HG03064 (cell line): ENCODE data around the gene GSN.

Source experiments
- ATAC-seq: cut with Tn5 transposase; IDR thresholded peaks from one replicate; pipeline ENCODE4 v1.9.1; 2021; ENCODE audit warnings: low read depth; ENCODE audit not compliant: unreplicated experiment

The GSN gene

DNA sequence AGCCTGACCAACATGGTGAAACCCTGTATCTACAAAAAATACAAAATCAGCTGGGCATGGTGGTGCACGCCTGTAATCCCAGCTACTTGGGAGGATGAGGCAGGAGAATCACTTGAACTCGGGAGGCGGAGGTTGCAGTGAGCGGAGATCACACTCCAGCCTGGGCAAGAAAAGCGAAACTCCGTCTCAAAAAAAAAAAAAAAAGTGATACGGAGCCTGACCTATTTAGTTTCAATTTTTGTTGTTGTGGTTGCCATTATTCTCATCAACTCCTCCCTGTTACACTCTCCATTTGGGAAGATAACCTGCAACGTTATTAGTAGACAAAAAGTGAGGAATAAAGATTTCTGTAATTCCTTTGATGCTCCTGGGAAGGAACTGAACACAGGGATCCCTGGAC, 100.8 kb downstream of the GSN start:
- ATAC-seq, result no peak

DNA sequence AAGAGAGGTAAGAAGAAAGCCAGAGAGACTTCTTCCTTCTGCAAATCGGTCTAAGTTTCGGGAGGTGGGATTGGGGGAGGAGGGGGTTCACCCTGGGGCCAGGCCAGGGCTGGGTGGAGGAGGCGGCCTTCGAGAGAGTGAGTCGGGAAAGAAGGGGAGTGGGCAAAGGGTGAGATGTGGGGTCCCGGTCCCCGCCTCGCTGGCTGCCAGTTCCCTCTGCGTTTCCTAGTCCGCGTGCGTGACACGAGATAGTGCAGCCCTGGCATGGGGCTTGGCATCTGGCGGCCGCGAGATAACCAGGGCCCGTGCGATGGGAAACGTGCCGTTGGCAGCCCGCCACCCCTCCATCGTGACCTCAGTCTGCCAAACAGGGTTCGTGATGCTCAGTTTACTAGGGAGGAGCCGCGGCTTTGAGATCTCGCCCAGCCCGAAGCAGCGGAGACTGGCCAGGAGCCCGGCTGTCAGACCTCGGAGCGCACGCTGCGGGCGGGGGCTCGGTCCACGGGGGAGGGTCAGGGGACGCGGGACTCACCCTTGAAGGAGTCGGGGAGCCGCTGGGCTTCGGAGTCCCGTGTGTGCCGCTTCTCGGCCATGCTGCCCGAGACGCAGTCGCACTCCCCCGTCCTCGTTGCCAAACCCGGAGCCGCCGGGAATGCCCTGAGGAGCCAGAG, 101.8 kb downstream of the GSN start, which contains the start of gene STOM:
Gene STOM (minus strand): TSS at position 656 of the 671 bp plus-strand sequence. CDS start 63 bp downstream, at position 593.
- ATAC-seq, result peak; percentile 49

DNA sequence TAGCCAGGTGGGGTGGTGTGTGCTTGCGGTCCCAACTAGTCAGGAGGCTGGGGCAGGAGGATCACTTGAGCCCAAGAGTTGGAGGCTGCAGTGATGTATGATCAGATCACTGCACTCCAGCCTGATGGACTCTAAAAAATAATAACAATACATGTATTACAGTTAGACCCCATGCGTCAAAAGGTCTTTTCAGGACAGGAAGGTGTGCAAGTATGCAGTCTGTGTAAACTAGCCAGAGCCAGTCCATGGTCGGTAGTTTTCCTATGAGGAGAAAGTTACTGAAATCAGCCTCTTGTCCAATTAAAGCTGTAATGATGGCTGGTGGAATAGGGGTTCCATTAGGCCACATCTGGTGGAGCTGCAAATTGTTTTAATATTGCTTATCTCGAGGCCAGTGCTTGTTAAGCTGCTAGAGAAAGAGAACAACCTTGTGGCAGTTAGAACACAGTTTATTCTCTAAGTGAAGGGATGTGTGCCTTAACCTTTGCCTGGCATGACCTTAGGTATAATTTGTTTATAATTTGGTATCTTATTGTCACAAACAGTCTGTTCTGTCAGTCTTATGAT, 103.6 kb downstream of the GSN start:
- no peak for ATAC-seq

GRCh38 chr9:121372239-121373010, 104.5 kb downstream of the GSN start:
- ATAC-seq, result no peak

- no peak for ATAC-seq
These were observed 105.2 kb downstream of the GSN start for GRCh38 chr9:121373011-121373729.

- ATAC-seq, result no peak
These were observed 108.4 kb downstream of the GSN start for GRCh38 chr9:121376214-121376830.

DNA sequence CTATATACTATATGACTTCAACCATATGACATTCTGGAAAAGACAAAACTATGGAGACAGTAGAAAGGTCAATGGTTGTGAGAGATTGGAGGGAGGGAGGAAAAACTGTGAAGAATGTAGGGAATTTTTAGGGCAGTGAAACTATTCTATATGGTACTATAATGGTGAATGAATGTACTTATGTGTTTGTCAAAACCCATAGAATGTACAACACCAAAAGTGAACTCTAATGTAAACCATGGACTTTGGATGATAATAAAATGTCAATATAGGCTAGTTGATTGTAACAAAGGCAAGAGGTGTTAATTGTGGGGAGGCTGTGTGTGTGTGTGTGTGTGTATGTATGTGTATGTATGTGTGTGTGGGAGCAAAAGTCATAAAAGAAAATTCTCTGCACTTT, 112.9 kb downstream of the GSN start:
- ATAC-seq, result no peak
